ENCODE results near the gene CHN2.

- TF ChIP-seq CTCF (conservative IDR thresholded peaks at IDR 0.05) (no peak), EZH2 (IDR thresholded peaks at IDR 0.05; ENCODE audit: low read depth) (no peak)
Observed at GRCh38 chr7:29350351-29350750, 155.8 kb downstream of the CHN2 start.

All from PC-9 (cell line).